CD4-positive, alpha-beta T cell treated with Interferon alpha-2 for 1 hour (primary cell): ENCODE data around the gene NINL.
"Not testable (repeated sequence)": the region's sequence is repeated elsewhere in the genome, so short reads cannot be mapped to it uniquely, and the experiment has no call there.

Experiments used
- DNase-seq, 2 donors: peaks; one replicate each; pipeline ENCODE4 v3.0.0-alpha.2; 2020 to 2022

NINL gene

DNA sequence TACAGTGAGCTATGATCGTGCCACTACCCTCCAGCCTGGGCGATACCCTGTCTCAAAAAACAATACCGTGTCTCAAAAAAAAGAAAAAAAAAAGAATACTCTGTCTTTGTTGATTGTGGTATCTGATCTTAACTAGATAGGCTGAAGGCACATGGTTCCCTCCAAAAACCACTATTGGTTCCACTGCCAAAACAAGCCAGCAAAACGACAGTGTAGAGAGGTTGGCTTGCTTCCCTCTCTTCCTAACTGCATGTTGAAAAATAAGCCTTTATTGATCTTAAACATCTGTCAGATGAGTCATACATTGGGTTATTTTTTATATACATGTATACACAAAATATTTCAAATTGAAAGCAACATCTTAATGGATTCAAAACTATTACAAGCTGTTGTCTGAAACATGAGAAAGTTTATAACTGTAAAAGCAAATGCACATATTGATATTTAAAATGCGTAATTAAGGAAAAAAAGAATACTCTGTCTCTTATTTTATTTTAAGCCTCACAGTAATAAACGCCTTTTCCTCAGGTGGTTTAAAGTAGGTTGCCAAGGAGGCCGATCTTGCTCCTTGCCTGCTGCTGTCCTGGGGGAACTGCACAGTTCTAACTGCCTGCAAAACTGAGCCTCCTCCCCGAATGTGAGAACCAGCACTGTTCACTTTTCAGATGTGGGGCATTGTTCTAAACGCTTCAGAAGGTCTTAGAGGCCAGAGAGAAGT lies 7.0 kb upstream of the NINL start:
- DNase-seq: no peak

DNA sequence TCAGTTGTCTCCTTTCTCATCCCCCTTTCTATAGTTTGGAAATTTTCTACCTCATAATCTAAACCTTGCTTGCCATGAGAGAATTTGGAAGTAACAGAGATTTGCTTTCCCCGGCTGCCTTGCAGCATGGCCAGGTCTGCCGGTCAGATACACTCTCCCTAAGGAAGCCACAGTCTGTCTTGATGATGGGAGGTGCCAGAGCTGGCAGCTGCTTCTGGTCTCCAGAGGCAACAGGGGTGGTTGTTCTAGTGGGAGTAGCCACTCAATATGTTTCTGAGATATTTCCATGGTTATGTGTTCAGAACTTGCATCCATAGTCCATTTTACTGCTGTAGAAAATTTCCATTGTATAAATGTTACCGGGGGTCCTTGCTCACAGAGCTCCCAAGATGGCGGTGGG lies 5.4 kb upstream of the NINL start:
- DNase-seq: not testable (repeated sequence)

DNA sequence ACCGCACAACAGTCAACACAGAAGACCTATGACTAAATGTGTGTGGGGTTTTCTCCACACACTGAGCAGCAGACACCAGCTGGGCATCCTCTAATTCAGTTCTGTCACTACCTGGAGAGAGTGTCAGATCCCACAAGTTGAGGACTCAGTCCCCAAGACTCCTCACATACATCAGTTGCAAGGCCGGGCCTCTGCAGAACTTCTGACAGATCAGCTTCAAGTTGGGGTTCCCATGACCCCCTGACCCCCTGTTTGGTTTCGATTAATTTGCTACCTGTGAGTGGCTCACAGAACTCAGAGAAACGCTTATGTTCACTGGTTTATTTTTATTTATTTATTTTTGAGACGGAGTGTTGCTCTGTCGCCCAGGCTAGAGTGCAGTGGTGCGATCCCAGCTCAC lies 3.2 kb upstream of the NINL start:
- DNase-seq: no peak

DNA sequence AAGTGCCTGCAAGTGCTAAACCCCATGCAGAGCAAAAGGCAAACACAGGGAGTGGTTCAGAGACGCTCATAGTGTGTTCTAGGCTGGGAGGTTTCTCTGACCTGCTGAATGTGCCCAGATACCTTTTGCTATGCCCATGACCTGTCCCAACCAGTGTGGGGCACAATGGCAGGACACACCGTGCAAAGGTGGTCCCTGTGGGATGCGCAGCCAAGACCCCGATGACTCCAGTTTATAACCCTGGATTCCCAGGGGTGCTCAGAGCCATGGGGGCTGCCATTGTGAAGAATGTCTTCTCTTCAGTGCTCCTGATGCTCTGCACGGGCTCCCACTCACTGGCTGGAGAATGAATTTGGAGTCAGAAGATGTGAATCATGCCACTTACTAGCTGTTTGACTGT lies 2.2 kb upstream of the NINL start:
- DNase-seq: no peak

DNA sequence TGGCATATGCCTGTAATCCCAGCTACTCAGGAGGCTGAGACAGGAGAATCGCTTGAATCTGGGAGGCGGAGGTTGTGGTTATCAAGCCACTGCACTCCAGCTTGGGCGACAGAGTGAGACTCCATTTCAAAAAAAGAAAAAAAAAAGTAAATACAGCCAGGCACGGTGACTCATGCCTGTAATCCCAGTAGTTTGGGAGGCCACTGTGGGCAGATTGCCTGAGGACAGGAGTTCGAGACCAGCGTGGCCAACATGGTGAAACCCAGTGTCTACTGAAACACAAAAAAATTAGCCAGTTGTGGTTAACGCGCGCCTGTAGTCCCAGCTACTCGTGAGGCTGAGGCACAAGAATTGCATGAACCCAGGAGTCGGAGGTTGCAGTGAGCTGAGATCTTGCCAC lies 1.5 kb upstream of the NINL start:
- no peak for DNase-seq

DNA sequence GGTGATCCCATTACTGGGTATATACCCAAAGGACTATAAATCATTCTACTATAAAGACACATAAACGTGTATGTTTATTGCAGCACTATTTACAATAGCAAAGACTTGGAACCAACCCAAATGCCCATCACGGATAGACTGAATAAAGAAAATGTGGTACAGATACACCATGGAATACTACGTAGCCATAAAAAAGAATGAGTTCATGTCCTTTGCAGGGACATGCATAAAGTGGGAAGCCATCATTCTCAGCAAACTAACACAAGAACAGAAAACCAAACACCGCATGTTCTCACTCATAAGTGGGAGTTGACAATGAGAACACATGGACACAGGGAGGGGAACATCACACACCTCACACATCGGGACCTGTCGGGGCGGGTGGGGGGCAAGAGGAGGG lies 1.7 kb downstream of the NINL start:
- DNase-seq: not testable (repeated sequence)

DNA sequence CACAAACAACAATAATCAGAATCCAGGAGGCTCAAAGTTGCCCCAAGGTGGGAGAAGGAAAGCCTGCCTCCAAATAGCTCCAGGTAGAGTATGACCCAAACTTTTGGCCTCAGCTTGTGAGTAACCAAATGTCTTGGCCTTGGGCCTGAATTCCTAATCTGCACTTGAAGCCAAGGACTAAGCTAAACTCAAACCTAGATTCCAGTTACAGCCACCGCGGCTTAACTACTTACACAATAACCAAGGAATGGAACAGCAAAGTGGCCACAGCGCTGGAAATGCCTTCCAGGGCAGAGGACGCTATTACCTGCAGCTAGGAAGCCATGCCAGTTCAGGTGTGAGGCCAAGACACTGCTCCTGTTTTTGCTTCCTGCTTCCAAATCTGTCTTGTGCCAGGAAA lies 4.6 kb downstream of the NINL start:
- no peak for DNase-seq

DNA sequence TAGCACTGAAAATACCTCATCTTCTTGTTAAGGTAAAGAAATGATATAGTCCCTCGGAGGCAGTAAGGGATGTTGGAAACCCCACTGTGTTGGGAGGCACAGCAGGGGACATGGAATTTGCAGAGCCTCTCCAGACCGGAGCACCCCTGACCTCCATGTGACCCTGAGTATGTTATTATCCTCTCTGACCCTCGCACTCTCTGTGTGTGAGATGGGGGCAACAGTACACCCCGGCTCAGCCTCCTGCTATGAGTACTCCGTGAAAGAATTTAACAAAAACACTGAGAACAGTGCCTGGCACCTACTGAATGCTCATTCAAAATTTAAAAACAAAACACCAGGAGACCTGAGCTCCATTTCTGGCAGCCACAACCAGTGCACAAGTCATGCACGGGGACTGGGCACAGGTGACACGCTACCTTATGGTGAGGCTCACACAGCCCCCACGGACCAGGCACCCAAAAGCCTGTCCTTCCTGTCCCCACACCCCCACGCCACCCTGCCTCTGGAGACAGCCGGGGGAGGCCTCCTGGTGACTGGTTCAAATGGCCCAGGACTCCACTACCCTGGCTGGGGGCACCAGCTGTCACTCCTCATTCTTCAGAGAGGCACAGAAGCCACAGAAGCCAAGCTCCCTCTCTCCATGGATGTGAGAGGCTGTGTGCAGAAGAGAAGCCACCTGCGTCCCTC lies 6.1 kb downstream of the NINL start:
- DNase-seq: no peak

DNA sequence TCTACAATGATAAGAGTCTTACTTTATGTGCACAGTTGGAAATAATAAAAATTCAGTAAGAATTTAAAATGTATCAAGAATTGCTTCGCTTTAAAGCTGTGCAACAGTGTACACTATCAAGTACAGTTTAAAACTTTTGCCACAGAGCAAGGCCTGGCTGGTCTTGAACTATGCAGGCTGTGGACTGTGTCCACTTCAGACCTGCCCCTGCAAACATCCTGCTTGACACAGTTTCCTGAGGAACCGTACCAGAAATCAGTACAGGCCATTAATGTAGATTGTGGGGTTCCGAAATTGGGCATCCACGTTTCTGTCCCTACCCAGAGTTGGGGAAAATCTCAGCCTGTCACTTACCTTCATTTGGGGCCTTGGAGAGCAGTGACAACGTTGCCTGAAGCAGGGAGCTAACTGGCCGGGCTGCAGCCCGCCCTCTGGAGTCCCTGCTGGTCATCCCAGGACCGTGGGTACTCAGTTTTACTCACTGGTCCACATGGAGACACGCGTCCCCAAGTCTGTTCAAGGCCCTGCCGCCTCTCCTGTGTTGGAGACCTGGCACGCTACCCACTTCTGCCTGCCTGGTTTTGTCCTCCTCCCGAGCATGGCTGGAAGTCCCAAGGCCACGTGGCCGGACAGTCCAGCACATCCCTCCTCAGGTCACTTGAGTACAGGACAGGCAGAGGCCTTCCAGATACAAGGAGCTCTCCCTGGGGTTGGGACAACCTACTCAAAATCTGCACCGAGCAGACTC lies 8.4 kb downstream of the NINL start:
- DNase-seq: no peak

DNA sequence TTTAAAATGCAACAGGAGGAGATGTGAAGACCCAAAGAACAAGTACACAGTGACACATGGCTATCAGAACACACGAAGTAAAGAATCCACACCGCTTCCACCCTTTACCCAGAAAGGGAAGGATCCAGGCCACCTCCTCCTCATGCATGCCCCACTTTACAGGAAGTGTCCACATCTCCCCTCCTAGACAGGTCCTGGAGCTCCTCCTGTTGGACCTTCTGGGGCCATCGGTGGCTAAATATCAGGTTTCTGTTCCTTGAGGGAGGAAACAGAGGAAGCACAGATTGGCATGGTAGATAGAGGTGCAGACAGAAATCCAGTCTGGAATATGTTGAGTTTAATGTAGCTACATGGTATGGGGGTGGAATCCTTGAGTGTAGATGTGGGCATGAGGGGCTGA lies 10.9 kb downstream of the NINL start:
- DNase-seq: no peak

DNA sequence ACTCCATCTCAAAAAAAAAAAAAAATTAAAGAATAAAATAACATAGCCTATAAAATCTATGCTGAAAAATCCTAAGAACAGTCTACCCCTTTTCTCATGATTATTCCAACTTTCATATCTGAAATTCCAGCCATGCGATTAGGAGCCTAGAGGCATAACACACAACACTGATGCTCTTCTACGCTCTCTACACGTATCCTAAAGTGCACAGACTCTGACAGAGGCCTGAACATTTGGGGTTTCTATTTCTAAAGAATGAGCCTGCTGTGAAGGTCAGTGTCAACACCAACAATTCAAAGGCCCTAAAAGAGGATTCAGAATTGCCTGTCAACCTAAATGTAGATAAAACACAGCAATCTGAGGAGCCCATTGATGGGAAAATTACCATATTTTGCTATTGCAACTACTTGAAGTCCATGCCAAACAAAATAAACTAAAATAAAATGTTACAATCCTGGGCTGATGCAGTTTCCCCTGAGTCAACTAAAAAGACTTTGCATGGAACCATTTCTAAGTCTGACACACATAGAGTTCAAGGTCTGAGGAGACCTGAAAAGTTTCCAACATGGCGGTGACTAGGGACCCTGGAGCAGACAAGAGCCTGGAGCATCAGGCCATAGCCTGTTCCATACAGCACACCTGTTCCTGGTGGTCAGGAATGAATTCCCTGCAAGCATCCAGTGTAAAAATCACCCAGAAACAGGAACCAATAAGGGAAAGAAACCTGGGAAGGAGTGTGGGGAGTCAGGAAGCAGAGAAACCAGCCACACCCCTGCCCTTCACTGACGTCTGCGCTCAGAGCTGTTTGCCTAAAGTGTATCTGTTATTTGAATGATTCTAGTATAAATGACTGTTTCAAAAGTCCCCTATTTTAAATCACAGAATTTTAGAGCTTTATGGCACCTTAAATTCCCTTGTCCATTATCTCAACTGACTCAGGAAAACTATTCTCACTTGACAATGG lies 11.8 kb downstream of the NINL start:
- no peak for DNase-seq

DNA sequence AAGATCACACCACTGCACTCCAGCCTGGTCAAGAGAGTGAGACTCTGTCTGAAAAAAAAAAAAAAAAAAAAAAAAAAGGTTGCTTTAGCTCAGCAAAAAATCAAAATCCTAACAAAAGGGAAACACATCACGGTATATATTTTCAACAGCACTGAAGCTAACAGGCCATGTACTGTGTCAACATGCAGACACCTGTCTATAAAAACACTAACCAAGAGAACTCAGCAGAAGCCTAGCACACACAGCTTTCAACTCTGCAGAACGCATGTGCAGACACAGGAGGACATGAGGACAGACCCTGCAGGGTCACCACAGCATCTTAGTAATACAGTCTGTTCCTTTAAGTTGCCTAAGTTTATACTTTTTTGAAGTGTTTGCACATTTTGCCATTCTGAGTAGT lies 13.5 kb downstream of the NINL start:
- no peak for DNase-seq

DNA sequence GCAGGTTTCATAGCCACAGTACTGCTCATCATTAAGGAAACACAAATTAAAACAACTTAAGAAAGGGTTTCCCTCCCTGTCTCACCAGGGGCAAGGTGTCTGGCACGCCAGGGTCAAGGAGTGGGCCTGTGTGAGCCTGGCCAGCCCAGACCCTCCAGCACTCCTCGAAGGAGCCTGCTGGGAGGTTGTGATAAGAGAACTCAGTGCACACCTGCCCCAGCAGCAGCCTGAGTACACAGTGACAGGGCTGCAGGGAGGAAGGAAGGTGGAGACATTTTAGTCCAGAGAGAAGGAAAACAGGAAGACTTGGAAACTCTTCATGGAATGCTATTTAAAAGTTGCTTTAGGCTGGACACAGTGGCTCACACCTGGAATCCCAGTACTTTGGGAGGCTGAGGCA lies 14.1 kb downstream of the NINL start:
- DNase-seq: no peak

DNA sequence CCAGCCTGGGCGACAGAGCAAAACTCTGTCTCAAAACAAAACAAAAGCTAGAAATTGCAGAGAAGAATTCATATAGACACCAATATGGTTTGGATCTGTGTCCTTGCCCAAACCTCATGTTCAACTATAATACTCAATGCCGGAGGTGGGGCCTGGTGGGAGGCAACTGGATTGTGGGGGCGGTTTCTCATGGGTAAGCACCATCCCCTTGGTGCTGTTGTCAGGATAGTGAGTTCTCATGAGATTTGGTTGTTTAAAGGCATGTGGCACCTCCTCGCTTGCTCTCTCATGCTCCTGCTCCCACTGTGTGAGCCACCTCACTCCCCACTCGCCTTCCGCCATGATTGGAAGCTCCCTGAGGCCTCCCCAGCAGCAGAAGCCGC lies 15.2 kb downstream of the NINL start:
- no peak for DNase-seq

DNA sequence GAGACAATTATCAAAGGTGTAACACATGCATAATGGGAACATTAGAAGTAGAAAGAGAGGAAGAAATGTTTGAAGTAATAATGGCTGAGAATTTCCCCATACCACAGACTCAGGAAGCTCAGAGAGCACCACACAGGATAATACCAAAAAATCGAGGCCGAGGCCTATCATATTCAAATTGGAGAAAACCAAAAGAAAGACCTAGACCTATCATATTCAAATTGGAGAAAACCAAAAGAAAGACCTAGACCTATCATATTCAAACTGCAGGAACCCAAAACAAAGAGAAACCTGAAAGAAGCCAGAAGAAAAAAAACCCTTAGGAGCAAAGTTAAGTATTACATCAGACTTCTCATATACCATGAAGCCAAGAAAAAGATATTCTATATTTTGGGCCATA lies 18.0 kb downstream of the NINL start:
- DNase-seq: no peak

DNA sequence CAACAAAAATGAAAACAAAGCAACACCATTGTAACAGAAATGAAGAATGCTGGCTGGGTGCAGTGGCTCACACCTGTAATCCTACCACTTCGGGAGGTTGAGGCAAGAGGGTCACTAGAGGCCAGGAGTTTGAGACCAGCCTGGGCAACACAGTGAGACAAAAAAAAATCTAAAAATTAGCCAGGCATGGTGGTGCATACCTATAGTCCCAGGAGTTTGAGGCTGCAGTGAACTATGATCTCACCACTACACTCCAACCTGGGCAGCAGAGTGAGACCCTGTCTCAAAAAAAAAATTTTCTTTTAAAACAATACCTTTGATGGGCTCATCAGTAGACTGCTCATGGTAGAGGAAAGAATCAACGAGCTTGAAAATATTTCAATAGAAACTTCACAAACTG lies 18.5 kb downstream of the NINL start:
- DNase-seq: no peak

DNA sequence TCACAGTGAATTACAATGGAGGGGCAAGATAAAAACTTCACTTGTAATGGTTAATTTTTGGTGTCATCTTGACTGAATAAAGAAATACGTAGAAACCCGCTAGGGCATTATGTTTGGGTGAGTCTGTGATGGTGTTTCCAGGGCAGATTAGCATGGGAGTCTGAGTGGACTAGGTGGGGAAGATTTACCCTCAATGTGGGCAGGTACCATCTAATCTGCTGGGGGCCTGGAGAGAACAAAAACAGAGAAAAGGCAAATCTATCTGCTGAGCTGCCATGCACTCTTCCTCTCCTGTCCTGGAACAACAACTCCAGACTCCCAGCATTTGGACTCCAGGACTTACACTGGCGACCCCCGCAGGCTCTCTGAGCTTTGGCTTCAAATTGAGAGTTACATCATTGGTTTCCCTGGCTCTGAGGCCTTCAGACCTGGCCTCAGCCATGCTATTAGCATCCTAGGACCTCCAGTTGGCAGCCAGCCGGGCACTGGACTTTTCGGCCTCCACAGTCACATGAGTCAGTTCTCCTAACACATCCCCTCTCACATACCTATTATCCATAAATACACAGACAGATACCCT lies 19.7 kb downstream of the NINL start:
- DNase-seq: no peak

DNA sequence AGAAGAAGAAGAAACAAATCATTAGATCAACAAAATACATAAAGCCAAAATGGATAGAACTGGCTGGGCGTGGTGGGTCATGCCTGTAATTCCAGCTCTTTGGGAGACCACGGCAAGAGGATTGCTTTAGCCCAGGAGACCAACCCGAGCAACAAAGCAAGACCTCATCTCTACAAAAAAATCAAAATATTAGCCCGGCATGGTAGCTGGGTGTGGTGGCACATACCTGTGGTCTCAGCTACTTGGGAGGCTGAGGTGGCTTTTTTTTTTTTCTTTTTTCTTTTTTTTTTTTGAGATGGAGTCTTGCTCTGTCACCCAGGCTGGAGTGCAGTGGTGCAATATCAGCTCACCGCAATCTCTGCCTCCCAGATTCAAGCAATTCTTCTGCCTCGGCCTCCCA lies 21.5 kb downstream of the NINL start:
- DNase-seq: no peak

DNA sequence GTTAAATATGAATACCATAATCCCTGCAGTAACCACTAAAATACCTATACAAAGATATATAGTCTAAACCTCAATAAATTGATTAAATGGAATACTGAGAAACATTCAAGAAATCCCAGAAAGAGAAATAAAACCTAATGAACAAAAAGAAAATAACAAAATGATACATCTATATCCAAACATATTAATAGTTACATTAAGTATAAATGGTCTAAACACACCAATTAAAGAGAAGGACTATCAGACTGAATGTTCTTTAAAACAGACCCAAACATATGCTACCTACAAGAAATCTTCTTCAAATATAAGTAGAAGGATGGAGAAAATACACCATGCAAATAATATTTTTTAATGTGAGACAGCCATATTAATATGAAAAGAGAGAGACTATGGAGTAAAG lies 22.0 kb downstream of the NINL start:
- DNase-seq: no peak

DNA sequence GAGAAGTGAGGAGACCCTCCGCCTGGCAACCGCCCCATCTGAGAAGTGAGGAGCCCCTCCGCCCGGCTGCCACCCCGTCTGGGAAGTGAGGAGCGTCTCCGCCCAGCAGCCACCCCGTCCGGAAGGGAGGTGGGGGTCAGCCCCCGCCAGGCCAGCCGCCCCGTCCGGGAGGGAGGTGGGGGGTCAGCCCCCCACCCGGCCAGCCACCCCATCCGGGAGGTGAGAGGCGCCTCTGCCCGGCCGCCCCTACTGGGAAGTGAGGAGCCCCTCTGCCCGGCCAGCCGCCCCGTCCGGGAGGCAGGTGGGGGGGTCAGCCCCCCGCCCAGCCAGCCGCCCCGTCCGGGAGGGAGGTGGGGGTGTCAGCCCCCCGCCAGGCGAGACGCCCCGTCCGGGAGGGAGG lies 23.6 kb downstream of the NINL start:
- not testable (repeated sequence) for DNase-seq

DNA sequence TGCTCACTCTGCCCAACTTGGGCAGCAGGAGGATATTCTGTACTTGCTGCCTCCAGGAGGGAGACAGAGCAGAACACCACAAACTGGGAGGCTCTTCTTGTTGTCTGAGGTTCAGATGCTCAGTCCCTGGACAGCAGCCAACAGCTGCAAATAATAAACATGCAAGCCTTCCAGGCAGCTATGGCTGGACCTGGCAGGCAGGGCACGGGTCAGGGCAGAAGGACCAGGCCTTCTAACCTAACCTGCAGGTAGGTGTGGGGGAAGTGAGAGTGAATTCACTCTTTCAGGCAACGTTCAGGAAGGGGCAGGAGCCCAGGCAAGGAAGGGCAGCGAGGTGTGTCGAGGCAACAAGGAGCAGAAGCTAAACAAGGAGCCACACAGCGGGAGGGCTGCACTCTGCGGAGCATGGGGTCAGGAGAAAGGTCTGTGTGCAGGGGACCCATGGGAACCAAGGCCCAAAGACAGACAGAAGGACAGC lies 31.5 kb downstream of the NINL start:
- no peak for DNase-seq

DNA sequence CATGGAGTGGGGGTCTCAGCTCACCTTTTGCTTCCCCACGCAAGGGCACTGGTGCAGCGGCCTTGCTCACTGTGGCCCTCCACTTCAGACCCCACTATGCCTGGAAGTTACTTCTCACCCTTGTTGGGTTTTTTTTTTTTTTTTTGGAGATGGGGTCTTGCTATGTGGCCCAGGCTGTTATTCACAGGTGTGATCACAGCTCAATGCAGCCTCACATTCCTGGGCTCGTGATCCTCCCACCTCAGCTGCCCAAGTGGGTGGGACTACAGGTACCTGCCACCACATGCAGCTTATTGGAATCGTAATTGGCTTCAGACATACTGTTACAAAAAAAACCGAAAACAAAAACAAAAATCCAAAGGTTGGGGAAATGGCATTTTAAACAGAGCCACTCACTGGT lies 32.4 kb downstream of the NINL start:
- DNase-seq: no peak
